Gastrocnemius medialis (tissue), 4 donors: ENCODE measurements around the gene PPCDC. TPM values are rescaled to one million over a fixed set of nuclear protein-coding genes. Genes with fewer than 3 reads are reported as not detected.

ENCODE experiments used
- ATAC-seq, 2 donors: fragments of 150-250 bp; one replicate each; pipeline ENCODE4 v1.9.1; 2016
- DNase-seq, 2 donors: peaks; one replicate each; pipeline ENCODE4 v3.0.0-alpha.2; 2019
- H3K27ac ChIP-seq, 4 donors: fragments of 200-600 bp; sonication (generic); 1 replicate in 1 of 4; 2 replicates in 3 of 4; pipeline ENCODE4 v1.5.1; 2016 to 2018; ENCODE audit warnings: mild to moderate bottlenecking in 2 of 4, moderate library complexity in 1 of 4
- H3K27me3 ChIP-seq, 3 donors: fragments of 200-600 bp; sonication (generic) in 2 of 3; 1 replicate in 1 of 3; 2 replicates in 2 of 3; pipeline versions ENCODE4 v1.5.1 to v1.6.0; 2016 to 2019; ENCODE audit warnings: mild to moderate bottlenecking in 1 of 3, moderate library complexity in 1 of 3
- H3K36me3 ChIP-seq, 2 donors: fragments of 200-600 bp; sonication (generic) in 1 of 2; one replicate each; pipeline ENCODE4 v1.5.1; 2017 to 2018
- H3K4me1 ChIP-seq, 2 donors: fragments of 200-600 bp; sonication (generic) in 1 of 2; one replicate each; pipeline ENCODE4 v1.5.1; 2016 to 2017; ENCODE audit warnings: mild to moderate bottlenecking in 2 of 2
- H3K4me3 ChIP-seq, 4 donors: fragments of 200-600 bp; sonication (generic) in 3 of 4; 1 replicate in 1 of 4; 2 replicates in 3 of 4; pipeline ENCODE4 v1.5.1; 2016 to 2019; ENCODE audit warnings: mild to moderate bottlenecking in 2 of 4
- H3K9me3 ChIP-seq, 3 donors: fragments of 200-600 bp; sonication (generic) in 2 of 3; 1 replicate in 1 of 3; 2 replicates in 2 of 3; pipeline ENCODE4 v1.5.1; 2016 to 2019
- POLR2A ChIP-seq, 2 donors: fragments of 450-650 bp; IDR thresholded peaks; one replicate each; pipeline ENCODE4 v1.6.1; 2017; ENCODE audit warnings: antibody characterized with exemption in 2 of 2, mild to moderate bottlenecking in 2 of 2, moderate library complexity in 2 of 2
- in situ Hi-C, 4 donors: fragments of 200-750 bp; cut with MboI; loops; one replicate each; pipeline versions ENCODE4 v1.15.0 to v1.8.0; 2017; ENCODE audit warnings: low sequenced_read_pairs in 4 of 4
- intact Hi-C: fragments of 100-400 bp; cut with DNase I; formaldehyde crosslinking; loops from one replicate; pipeline ENCODE4 v1.15.1; 2023; ENCODE audit warnings: low total_unique reads
- total RNA-seq, 4 donors: library from RNA; depleted of rRNA; stranded (reverse); fragments of >200 nt; gene quantifications; one replicate each; pipeline versions ENCODE4 v1.1.0 to v1.2.3, GENCODE V29; 2016
- TF ChIP-seq, protein P1 (sequence below), 5 experiments: fragments of 450-650 bp in 3 of 5; fragments of 200-600 bp in 2 of 5; sonication (generic) in 2 of 5; IDR thresholded peaks in 4 of 5; conservative IDR thresholded peaks in 1 of 5; 1 replicate in 4 of 5; 2 replicates in 1 of 5; pipeline ENCODE4 v1.5.1; 2016 to 2019; ENCODE audit warnings: antibody characterized with exemption in 5 of 5, mild to moderate bottlenecking in 3 of 5, moderate library complexity in 3 of 5

PPCDC gene
- total RNA-seq, 4 donors from 2014 or later, result 5.5 to 20.2 (median 11.9) TPM

DNA sequence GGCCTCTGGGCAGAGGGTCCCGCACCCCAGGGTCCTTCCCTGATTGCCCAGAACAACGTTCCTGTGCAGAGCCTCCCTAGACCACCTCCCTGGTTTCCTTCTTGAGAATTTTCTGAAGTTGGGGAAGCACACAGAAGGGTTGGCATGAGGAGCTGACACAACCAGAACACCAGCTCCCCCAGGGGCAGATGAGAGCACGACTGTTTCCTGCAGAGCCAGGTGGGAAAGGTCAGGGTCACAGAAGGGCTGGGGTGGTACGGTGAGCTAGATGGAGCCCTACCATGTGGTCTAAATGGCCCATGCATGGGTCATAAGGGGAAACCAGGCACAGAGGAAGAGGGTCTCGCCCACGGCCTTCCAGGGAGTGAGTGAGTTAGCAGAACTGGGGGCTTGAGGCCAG lies 10.4 kb downstream of the PPCDC start:
- TF ChIP-seq, protein P1, sequence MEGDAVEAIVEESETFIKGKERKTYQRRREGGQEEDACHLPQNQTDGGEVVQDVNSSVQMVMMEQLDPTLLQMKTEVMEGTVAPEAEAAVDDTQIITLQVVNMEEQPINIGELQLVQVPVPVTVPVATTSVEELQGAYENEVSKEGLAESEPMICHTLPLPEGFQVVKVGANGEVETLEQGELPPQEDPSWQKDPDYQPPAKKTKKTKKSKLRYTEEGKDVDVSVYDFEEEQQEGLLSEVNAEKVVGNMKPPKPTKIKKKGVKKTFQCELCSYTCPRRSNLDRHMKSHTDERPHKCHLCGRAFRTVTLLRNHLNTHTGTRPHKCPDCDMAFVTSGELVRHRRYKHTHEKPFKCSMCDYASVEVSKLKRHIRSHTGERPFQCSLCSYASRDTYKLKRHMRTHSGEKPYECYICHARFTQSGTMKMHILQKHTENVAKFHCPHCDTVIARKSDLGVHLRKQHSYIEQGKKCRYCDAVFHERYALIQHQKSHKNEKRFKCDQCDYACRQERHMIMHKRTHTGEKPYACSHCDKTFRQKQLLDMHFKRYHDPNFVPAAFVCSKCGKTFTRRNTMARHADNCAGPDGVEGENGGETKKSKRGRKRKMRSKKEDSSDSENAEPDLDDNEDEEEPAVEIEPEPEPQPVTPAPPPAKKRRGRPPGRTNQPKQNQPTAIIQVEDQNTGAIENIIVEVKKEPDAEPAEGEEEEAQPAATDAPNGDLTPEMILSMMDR (IDR thresholded peaks at IDR 0.05 in 4 of 5, conservative IDR thresholded peaks at IDR 0.05 in 1 of 5), result no peak
- no peak for TF ChIP-seq POLR2A (IDR thresholded peaks at IDR 0.05)
- Histone ChIP-seq H3K4me3 (no peak overlapping the region), H3K4me1 (peaks cover 22 to 28% of the 10 kb centered on the region in 2 donors), H3K9me3 (no peaks in the 10 kb centered on the region), H3K27ac (no peak overlapping the region), H3K36me3 (no peaks in the 10 kb centered on the region), H3K27me3 (no peaks in the 10 kb centered on the region)
- ATAC-seq (no peak), DNase-seq (no peak)
- in situ Hi-C loops, result no loop called here
- intact Hi-C loops, result no loop called here

DNA sequence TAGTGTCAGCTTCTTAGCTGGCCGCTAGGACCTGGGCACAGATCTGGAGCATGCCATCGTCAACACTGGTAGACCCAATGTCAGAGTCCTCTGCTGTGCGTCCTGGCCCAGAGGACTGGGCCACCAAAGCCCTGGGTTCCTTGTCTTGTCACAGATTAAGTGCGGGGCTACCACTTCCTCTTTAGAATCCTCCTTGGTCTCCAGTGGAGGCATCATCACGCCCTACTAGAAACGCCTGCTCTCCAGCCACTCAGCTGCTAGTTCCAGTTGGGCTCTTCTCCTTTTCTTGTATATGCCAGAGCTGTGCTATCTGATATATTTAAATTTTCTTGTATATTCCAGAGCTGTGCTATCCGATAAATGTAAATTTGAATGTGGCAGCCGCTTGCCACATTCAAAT lies 11.2 kb downstream of the PPCDC start:
- no peaks in the 10 kb centered on the region for H3K36me3 ChIP-seq
- ATAC-seq (no peak), DNase-seq (no peak)
- H3K9me3 ChIP-seq, result no peaks in the 10 kb centered on the region
- H3K4me3 ChIP-seq, result no peak overlapping the region
- TF ChIP-seq, protein P1 (IDR thresholded peaks at IDR 0.05 in 4 of 5, conservative IDR thresholded peaks at IDR 0.05 in 1 of 5), result no peak
- TF ChIP-seq POLR2A (IDR thresholded peaks at IDR 0.05), result no peak
- in situ Hi-C loops (no loop called here), intact Hi-C loops (no loop called here)
- H3K27me3 ChIP-seq, result no peaks in the 10 kb centered on the region
- H3K4me1 ChIP-seq, result peaks cover 24 to 27% of the 10 kb centered on the region in 2 donors
- H3K27ac ChIP-seq, result no peak overlapping the region

DNA sequence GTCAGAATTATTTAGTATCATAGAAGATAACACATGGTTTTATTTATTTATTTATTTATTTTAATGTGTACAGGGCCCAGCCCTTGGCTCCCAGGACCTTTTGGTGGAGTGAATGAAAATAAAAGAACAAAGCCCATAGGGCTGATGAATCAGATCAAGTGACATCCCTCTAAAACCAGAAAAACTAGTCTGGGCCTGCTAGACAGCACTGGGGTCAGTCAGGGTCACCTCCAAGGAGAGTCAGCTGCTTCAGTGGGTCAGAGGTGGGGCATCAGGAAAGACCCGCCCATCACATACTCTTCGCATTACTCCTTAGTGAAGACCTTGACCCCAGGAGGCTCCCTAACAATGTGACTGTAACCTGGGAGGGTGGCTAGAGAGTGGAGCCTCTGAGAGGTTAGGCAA lies 12.8 kb downstream of the PPCDC start:
- H3K36me3 ChIP-seq, result no peaks in the 10 kb centered on the region
- DNase-seq (no peak), ATAC-seq (no peak)
- peaks cover 15 to 16% of the 10 kb centered on the region in 2 donors for H3K4me1 ChIP-seq
- in situ Hi-C loops (no loop called here), intact Hi-C loops (no loop called here)
- no peak for TF ChIP-seq POLR2A (IDR thresholded peaks at IDR 0.05)
- TF ChIP-seq, protein P1 (IDR thresholded peaks at IDR 0.05 in 4 of 5, conservative IDR thresholded peaks at IDR 0.05 in 1 of 5), result no peak
- H3K27me3 ChIP-seq, result no peaks in the 10 kb centered on the region
- no peaks in the 10 kb centered on the region for H3K9me3 ChIP-seq
- H3K4me3 ChIP-seq, result no peak overlapping the region
- H3K27ac ChIP-seq, result no peak overlapping the region

DNA sequence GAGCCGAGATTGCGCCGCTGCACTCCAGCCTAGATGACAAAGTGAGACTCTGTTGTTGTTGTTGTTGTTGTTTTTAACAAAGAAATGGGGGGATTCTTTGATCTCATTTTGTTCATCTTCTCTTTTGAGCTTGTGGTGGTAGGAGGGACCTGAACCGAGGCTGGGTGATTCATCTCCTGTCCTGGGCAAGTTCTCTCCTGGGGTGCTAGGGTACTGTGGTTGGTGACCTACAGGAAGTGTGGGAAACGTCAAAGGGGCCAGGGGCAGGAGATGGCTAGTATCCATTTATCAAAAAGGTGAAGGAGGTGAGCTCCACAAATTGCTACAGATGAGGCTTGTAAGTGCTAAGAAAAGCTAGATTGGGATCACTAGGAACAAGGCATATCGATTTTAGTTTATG lies 14.3 kb downstream of the PPCDC start:
- DNase-seq (no peak), ATAC-seq (no peak)
- no peak for TF ChIP-seq POLR2A (IDR thresholded peaks at IDR 0.05)
- TF ChIP-seq, protein P1 (IDR thresholded peaks at IDR 0.05 in 4 of 5, conservative IDR thresholded peaks at IDR 0.05 in 1 of 5), result no peak
- Histone ChIP-seq H3K9me3 (no peaks in the 10 kb centered on the region), H3K36me3 (no peaks in the 10 kb centered on the region), H3K4me3 (no peak overlapping the region), H3K27ac (no peak overlapping the region), H3K4me1 (peaks cover 12 to 15% of the 10 kb centered on the region in 2 donors), H3K27me3 (no peaks in the 10 kb centered on the region)
- in situ Hi-C loops (no loop called here), intact Hi-C loops (no loop called here)

DNA sequence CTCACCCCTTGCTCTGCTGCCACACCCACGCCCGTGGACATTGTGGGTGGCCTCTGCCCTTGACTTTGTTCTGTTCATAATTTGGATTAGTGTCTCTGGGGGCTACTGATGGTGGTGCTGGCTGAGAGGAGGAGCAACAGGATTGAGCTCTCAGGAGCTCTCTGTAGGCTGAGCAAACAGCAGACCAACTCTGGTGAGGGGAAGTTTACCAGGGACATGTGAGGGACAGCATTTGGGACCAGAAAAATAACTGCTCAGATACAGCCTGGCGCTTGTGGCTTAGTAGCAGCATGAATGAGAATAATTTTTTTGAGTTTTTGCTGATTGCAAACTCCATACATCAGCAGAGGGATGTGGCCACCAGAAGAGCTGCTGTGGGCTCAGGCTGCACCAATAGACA lies 14.8 kb downstream of the PPCDC start:
- DNase-seq, result no peak
- H3K27me3 ChIP-seq, result no peaks in the 10 kb centered on the region
- no peaks in the 10 kb centered on the region for H3K36me3 ChIP-seq
- H3K27ac ChIP-seq, result no peak overlapping the region
- H3K4me3 ChIP-seq, result no peak overlapping the region
- H3K9me3 ChIP-seq, result no peaks in the 10 kb centered on the region
- ATAC-seq, result no peak
- peaks cover 17 to 21% of the 10 kb centered on the region in 2 donors for H3K4me1 ChIP-seq
- intact Hi-C loops, result no loop called here
- in situ Hi-C loops, result no loop called here
- no peak for TF ChIP-seq POLR2A (IDR thresholded peaks at IDR 0.05)
